HG02763 (cell line): ENCODE data around the gene PXDN.
"Not testable (repeated sequence)": the region's sequence is repeated elsewhere in the genome, so short reads cannot be mapped to it uniquely, and the experiment has no call there.

Experiments used
- ATAC-seq: cut with Tn5 transposase; IDR thresholded peaks from one replicate; pipeline ENCODE4 v1.9.1; 2021; ENCODE audit warnings: mild to moderate bottlenecking, moderate library complexity; ENCODE audit not compliant: unreplicated experiment

The PXDN gene

GRCh38 chr2:1688161-1688560, 56.2 kb downstream of the PXDN start:
- ATAC-seq = no peak

GRCh38 chr2:1687254-1687653, 57.1 kb downstream of the PXDN start:
- no peak for ATAC-seq

GRCh38 chr2:1686784-1687105, 57.6 kb downstream of the PXDN start:
- ATAC-seq = no peak

- no peak for ATAC-seq
Observed at GRCh38 chr2:1685957-1686783, 58.1 kb downstream of the PXDN start.

GRCh38 chr2:1685078-1685956, 59.0 kb downstream of the PXDN start:
- no peak for ATAC-seq

GRCh38 chr2:1683297-1683696, 61.0 kb downstream of the PXDN start:
- ATAC-seq = no peak

GRCh38 chr2:1682181-1682440, 62.2 kb downstream of the PXDN start:
- ATAC-seq = no peak

GRCh38 chr2:1681323-1682180, 62.8 kb downstream of the PXDN start:
- no peak for ATAC-seq

- no peak for ATAC-seq
Observed at GRCh38 chr2:1681017-1681318, 63.3 kb downstream of the PXDN start.

GRCh38 chr2:1680222-1681016, 63.9 kb downstream of the PXDN start:
- ATAC-seq = no peak

- not testable (repeated sequence) for ATAC-seq
Observed at GRCh38 chr2:1679488-1680039, 64.8 kb downstream of the PXDN start.

GRCh38 chr2:1679065-1679464, 65.2 kb downstream of the PXDN start:
- not testable (repeated sequence) for ATAC-seq

- ATAC-seq = no peak
Observed at GRCh38 chr2:1678609-1679008, 65.7 kb downstream of the PXDN start.

GRCh38 chr2:1677821-1678165, 66.5 kb downstream of the PXDN start:
- ATAC-seq = no peak

- ATAC-seq = no peak
Observed at GRCh38 chr2:1676913-1677820, 67.1 kb downstream of the PXDN start.

GRCh38 chr2:1676091-1676912, 68.0 kb downstream of the PXDN start:
- ATAC-seq = no peak

GRCh38 chr2:1675633-1676032, 68.7 kb downstream of the PXDN start:
- no peak for ATAC-seq

- no peak for ATAC-seq
Observed at GRCh38 chr2:1674766-1675397, 69.4 kb downstream of the PXDN start.
